ENCODE results near the gene HMCN1.
"Not testable (repeated sequence)": the region's sequence is repeated elsewhere in the genome, so short reads cannot be mapped to it uniquely, and the experiment has no call there.

HMCN1 gene

GRCh38 chr1:186099336-186100104, 365.3 kb downstream of the HMCN1 start:
- no peak for DNase-seq

GRCh38 chr1:186102107-186102506, 367.9 kb downstream of the HMCN1 start:
- no peak for DNase-seq

GRCh38 chr1:186102547-186103148, 368.5 kb downstream of the HMCN1 start:
- no peak for DNase-seq

GRCh38 chr1:186104459-186104858, 370.3 kb downstream of the HMCN1 start:
- no peak for DNase-seq

- no peak for DNase-seq
Measured at GRCh38 chr1:186112280-186112679, 378.1 kb downstream of the HMCN1 start.

- DNase-seq = no peak
Measured at GRCh38 chr1:186113461-186113860, 379.3 kb downstream of the HMCN1 start.

- no peak for DNase-seq
Measured at GRCh38 chr1:186118724-186119123, 384.5 kb downstream of the HMCN1 start.

GRCh38 chr1:186122837-186123236, 388.6 kb downstream of the HMCN1 start:
- no peak for DNase-seq

- no peak for DNase-seq
Measured at GRCh38 chr1:186125035-186125434, 390.8 kb downstream of the HMCN1 start.

GRCh38 chr1:186125511-186125910, 391.3 kb downstream of the HMCN1 start:
- DNase-seq = no peak

- DNase-seq = no peak
Measured at GRCh38 chr1:186129758-186130157, 395.6 kb downstream of the HMCN1 start.

- DNase-seq = no peak
Measured at GRCh38 chr1:186139115-186139514, 404.9 kb downstream of the HMCN1 start.

- DNase-seq = no peak
Measured at GRCh38 chr1:186139701-186140100, 405.5 kb downstream of the HMCN1 start.

- no peak for DNase-seq
Measured at GRCh38 chr1:186142159-186142558, 408.0 kb downstream of the HMCN1 start.

- DNase-seq = no peak
Measured at GRCh38 chr1:186142916-186143315, 408.7 kb downstream of the HMCN1 start.

- no peak for DNase-seq
Measured at GRCh38 chr1:186143481-186143880, 409.3 kb downstream of the HMCN1 start.

GRCh38 chr1:186144505-186144904, 410.3 kb downstream of the HMCN1 start:
- no peak for DNase-seq

- no peak for DNase-seq
Measured at GRCh38 chr1:186146974-186147373, 412.8 kb downstream of the HMCN1 start.

GRCh38 chr1:186149591-186149990, 415.4 kb downstream of the HMCN1 start:
- no peak for DNase-seq

- no peak for DNase-seq
Measured at GRCh38 chr1:186152227-186152619, 418.0 kb downstream of the HMCN1 start.

GRCh38 chr1:186152620-186153239, 418.5 kb downstream of the HMCN1 start:
- DNase-seq = no peak

GRCh38 chr1:186154651-186155050, 420.5 kb downstream of the HMCN1 start:
- no peak for DNase-seq

- no peak for DNase-seq
Measured at GRCh38 chr1:186155594-186155993, 421.4 kb downstream of the HMCN1 start.

- DNase-seq = not testable (repeated sequence)
Measured at GRCh38 chr1:186162895-186163294, 428.7 kb downstream of the HMCN1 start.
